KBM-7 (cell line): Measurements from ENCODE around the gene SAFB2.
"Not testable (repeated sequence)": the region's sequence is repeated elsewhere in the genome, so short reads cannot be mapped to it uniquely, and the experiment has no call there.

Source experiments
- DNase-seq: peaks from one replicate; pipeline ENCODE4 v3.0.0-alpha.2; 2015
- in situ Hi-C: fragments of 300-500 bp; cut with MboI; formaldehyde crosslinking; loops from 2 replicates; pipeline ENCODE4 v1.14.3; 2020; ENCODE audit warnings: low sequenced_read_pairs, low pct_unique_long_range_greater_than_20kb, mixed read lengths

Gene SAFB2

GRCh38 chr19:5612891-5613865, 9.4 kb downstream of the SAFB2 start:
- DNase-seq: no peak
- in situ Hi-C loops: no loop called here

GRCh38 chr19:5609881-5610448, 12.6 kb downstream of the SAFB2 start:
- no peak for DNase-seq
- in situ Hi-C loops: loop anchor here (10.0 kb wide), 1 partner anchor 45 kb away; no protein-coding TSS in a partner anchor

- in situ Hi-C loops: loop anchor here (10.0 kb wide), 1 partner anchor 46 kb away; no protein-coding TSS in a partner anchor
- not testable (repeated sequence) for DNase-seq
Measured at GRCh38 chr19:5608766-5609165, 13.8 kb downstream of the SAFB2 start.

GRCh38 chr19:5608291-5608690, 14.3 kb downstream of the SAFB2 start:
- in situ Hi-C loops: loop anchor here (10.0 kb wide), 1 partner anchor 47 kb away; no protein-coding TSS in a partner anchor
- no peak for DNase-seq

DNA sequence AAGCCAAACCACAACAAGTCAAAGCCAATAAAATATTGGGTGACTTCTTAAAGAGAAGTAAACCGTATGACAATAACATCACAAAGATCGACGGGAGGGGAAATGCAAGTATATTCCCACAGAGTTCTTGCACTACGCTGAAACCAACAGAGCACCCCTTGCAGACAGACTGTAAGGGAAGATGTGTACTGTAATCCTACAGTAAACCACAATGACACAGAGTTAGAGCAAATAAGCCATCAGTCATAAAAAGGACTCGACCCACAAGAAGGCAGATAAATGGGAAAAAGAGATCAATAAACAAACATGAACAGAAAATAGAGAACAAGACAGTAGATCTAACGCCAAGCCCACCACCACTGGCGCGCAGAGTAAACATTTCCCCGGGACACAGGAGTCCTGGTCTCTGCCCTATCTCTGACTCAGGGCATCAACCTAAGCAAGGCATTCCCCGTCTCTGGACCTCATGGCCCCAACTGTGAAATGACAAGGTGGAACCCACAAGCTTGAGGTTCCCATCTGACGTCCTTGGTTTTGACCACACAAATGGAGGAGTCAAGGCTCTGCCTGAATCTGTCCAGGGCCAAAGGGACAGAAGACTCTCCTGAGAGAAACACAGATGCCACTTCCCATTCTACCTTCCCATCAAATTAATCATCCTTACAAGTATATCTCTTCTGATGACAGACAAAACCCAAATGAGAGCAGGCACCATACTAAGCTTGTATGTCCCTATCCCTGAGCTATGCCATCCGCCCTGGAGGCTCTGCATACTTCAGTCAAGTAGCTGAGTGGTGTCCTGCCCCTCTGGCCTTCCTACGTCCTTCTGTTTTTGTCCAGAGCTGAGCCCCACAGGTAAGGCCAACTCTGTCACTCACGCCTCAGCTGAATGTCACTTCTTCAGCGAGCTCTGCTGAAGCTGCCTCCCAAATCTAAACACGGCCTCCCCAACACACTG, 15.0 kb downstream of the SAFB2 start:
- in situ Hi-C loops: loop anchor here (10.0 kb wide), 1 partner anchor 47 kb away; no protein-coding TSS in a partner anchor
- no peak for DNase-seq

DNA sequence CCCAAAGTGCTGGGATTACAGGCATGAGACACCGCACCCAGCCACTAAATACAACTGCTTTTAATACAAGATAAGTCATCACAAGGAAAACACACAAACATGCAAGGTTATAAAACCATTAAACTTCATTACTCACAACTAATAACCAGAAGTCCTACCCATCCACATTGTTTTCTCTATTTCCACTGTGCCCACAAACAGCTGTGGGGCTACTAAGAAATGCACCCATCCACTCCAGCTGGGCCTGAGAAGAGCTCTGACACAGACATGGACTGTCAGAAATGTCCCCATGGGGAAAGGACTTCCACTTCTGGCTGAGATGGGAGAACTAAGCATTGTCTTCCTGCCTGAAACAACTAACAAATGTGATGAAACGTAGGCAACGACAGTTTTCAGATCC, 17.2 kb downstream of the SAFB2 start:
- DNase-seq: no peak
- in situ Hi-C loops: loop anchor here (10.0 kb wide), 1 partner anchor 49 kb away; no protein-coding TSS in a partner anchor

GRCh38 chr19:5603626-5604025, 18.9 kb downstream of the SAFB2 start:
- in situ Hi-C loops: loop anchor here (10.0 kb wide), 1 partner anchor 51 kb away; no protein-coding TSS in a partner anchor
- DNase-seq: no peak

DNA sequence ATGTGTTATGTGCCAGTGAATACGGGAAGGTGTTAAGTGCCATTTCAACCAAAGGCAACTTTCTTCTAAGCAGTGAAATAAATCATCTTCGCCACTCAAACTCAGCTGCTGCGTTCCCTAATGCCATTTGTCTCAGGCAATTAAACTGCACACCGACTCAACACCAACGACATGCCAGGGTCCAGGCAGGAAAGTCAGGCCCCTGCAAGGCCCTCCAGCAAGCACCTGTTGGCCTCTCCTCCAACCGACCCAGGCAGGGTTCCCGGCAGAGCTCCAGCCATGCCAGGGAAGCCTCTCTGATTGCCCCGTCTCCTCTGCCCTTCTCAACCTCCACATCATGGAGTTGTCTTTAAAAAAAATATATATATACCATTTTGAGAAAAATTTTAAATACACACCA, 21.8 kb downstream of the SAFB2 start:
- DNase-seq: no peak
- in situ Hi-C loops: loop anchor here (10.0 kb wide), 1 partner anchor 54 kb away; no protein-coding TSS in a partner anchor

- DNase-seq: no peak
- in situ Hi-C loops: no loop called here
Measured at GRCh38 chr19:5595745-5596144, 26.8 kb downstream of the SAFB2 start.

DNA sequence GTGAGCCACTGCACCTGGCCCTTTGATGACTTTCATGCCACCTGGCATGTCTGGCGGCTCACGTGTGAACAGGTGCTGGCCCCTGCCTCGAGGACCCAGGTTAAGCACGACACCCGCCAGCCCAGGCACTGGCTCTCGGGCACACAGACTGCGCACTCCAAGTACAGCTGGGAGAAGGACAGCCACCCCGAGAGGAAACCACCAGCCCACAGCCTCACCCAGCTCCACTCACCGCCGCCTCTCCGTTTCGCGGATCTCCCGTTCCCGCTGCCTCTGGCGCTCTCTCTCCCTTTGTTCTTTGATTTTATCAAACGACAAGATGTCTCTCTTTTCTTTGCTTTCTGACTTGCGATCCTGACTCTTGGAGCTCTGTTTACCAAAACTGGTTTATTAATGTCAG, 27.4 kb downstream of the SAFB2 start:
- in situ Hi-C loops: no loop called here
- no peak for DNase-seq

DNA sequence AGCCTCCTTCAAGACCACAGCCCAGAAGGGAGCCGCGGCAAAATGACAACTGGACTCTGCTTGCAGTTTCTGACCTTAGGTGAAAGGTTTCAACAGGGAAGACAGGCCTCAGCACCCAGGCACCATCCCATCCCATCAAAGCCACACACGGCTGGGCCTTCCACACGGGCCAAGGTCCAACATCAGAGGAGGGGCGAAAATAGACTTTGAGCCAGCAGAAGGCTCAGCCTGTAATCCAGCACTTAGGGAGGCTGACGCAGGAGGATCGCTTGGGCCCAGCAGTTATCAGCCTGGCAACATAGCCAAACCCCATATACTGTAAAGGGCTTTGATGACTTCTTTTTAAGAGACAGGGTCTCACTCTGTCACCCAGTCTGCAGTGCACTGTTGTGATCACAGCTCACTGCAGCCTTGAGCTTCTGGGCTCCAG, 28.0 kb downstream of the SAFB2 start:
- in situ Hi-C loops: no loop called here

DNA sequence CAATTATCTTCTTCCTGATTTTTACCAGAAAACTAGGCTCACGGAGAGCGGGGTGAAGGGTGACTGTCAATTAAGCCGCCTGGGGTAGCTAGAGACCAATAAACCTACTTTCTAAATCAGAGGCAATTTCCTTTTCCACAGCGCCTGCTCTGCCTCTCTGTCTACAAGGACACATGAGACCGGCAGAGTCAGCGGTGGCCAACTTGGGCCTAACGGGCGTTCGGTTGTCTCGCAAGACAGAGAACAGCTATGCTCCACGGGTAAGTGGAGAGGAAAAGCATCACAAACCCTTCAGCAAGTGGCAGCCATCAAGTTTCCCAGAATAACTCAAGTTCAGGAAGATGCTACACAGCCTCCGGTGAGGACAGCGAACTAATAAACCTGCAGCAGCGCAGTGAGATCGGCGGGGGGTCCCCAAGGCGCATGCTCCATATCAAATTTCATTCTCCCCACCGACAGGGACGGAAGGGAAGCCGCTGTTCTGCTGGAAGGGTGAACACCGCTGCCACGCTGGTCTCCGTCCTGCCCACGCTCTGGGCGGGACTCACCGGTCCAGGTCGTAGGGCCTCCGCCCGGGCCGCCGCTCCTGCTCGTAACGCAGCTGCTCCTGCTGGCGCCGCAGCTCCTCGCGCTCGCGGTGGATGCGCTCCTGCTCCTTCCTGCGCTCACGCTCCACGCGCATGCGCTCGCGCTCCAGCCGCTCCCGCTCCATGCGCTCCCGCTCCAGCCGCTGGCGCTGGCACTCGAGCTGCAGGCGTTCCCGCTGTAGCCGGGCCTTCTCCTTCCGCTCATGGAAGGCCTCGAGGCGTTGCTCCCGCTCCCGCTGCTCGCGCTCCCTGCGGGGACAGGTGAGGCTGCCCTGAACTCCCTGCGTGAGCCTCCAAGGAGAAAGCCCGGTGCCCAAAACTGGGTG, 29.0 kb downstream of the SAFB2 start:
- in situ Hi-C loops: no loop called here
- peak; percentile 15 for DNase-seq

More for the DNA sequence above, 28.0 kb downstream of the SAFB2 start:
- DNase-seq: no peak

DNA sequence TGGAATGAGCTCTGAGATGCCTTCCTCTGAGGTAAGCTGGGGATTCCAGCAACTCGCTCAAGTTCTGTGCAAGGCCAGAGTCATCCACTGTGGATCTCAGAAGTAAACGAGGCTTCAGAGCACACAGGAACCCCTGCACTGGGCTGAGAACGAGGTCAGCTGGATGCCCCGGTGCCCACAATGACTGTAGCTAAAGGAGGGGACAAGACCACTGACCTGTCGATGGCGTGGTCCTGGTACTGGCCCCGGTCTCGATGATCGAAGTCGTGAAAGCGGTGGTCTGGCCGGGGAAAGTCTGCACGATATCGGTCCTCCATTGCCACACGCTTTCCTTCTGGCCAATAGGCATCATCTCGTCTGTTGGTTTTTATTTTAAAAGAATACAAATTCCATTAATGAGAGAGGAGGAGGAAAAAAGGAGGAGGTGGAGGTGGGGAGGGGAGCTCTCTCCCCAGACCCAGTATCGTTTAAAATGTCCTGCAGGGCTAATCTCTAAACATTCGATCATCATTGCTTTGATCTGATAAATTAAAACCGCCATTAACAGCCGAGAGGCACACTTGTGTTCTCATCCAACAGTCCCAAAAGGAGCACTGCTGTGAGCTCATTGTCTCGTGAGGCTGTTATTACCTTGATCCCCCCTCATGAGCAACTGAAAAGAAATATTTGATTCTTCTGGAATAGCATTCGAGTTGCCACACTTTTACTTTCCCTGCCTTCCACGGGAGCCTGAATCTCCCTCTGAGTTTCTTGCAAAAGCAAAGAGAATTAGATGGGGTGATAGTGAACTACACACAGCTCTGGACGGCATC, 29.8 kb downstream of the SAFB2 start:
- in situ Hi-C loops: no loop called here
- no peak for DNase-seq

DNA sequence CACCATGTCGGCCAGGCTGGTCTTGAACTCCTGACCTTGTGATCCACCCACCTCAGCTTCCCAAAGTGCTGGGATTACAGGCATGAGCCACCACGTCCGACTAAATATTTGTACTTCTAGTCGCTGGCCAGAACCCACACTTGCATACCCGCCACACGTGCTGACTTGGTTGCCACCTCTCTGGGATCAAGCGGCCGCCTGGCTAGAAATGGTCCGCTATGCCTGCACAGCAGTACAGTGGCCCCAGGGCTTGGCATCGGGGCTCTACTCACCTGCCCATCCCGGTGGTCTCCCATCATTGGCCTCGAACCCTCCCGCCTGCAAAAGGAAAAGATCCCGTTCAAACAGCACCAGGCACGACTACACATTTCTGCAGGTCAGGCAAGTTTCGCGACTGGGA, 31.1 kb downstream of the SAFB2 start:
- DNase-seq: no peak
- in situ Hi-C loops: no loop called here

- in situ Hi-C loops: no loop called here
- no peak for DNase-seq
Measured at GRCh38 chr19:5590865-5591154, 31.8 kb downstream of the SAFB2 start.

DNA sequence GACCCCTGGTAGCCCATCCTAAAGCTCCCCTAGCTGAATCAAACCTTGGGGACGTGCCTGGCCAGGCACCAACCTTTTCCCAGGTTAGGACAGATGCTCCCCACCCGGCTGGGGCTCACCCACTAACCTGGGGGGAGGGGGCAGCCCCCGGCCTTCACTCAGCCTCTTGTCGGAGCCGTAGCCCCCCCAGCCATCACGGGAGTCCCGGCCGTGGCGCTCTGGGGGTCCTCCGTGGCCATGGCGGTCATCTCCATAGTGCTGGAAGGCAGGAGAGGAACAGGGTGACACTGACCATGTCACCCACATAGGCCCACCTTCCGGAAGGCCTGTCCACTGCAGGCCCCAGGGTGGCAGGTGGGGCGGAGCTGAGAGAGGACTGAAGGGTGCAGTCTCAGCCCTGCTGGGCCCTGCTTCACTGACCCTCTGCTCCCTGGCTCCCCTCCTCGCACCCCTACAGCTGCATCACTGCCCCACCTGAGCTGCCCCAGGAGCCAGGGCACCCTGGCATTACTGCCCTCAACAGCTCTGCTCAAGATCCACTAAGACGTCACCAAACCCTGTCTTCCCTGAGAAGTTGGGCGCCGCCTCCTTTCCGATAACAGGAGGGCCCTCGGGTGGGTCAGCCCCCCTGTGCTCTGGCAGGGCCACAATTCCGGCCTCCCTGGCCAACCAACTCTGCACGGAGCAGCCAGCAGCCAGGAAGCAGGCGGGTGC, 32.3 kb downstream of the SAFB2 start:
- DNase-seq: no peak
- in situ Hi-C loops: no loop called here
